GM18867 (cell line): ENCODE measurements around the gene LMAN2L.
"Not testable (repeated sequence)": the region's sequence is repeated elsewhere in the genome, so short reads cannot be mapped to it uniquely, and the experiment has no call there.

Experiments used
- ATAC-seq: cut with Tn5 transposase; IDR thresholded peaks from one replicate; pipeline ENCODE4 v1.9.1; 2021; ENCODE audit warnings: mild to moderate bottlenecking, moderate library complexity; ENCODE audit not compliant: unreplicated experiment

LMAN2L gene

GRCh38 chr2:96687711-96688640, 51.9 kb downstream of the LMAN2L start:
- no peak for ATAC-seq

GRCh38 chr2:96687266-96687665, 52.6 kb downstream of the LMAN2L start:
- no peak for ATAC-seq

GRCh38 chr2:96685577-96686459, 54.0 kb downstream of the LMAN2L start:
- no peak for ATAC-seq

- ATAC-seq, result no peak
Measured at GRCh38 chr2:96684883-96685576, 54.8 kb downstream of the LMAN2L start.

- ATAC-seq, result no peak
Measured at GRCh38 chr2:96683972-96684820, 55.7 kb downstream of the LMAN2L start.

- ATAC-seq, result no peak
Measured at GRCh38 chr2:96683307-96683706, 56.6 kb downstream of the LMAN2L start.

- no peak for ATAC-seq
Measured at GRCh38 chr2:96681540-96681939, 58.3 kb downstream of the LMAN2L start.

GRCh38 chr2:96680561-96681141, 59.2 kb downstream of the LMAN2L start:
- no peak for ATAC-seq

GRCh38 chr2:96679848-96680247, 60.0 kb downstream of the LMAN2L start:
- ATAC-seq, result no peak

- no peak for ATAC-seq
Measured at GRCh38 chr2:96669539-96670215, 70.2 kb downstream of the LMAN2L start.

- no peak for ATAC-seq
Measured at GRCh38 chr2:96668771-96669170, 71.1 kb downstream of the LMAN2L start.

GRCh38 chr2:96665717-96666116, 74.1 kb downstream of the LMAN2L start:
- not testable (repeated sequence) for ATAC-seq

GRCh38 chr2:96665083-96665569, 74.7 kb downstream of the LMAN2L start:
- no peak for ATAC-seq

- ATAC-seq, result no peak
Measured at GRCh38 chr2:96664366-96664925, 75.4 kb downstream of the LMAN2L start.

- no peak for ATAC-seq
Measured at GRCh38 chr2:96663829-96664228, 76.0 kb downstream of the LMAN2L start.

- no peak for ATAC-seq
Measured at GRCh38 chr2:96663177-96663576, 76.7 kb downstream of the LMAN2L start.

- no peak for ATAC-seq
Measured at GRCh38 chr2:96662360-96662759, 77.5 kb downstream of the LMAN2L start.

GRCh38 chr2:96661324-96661723, 78.5 kb downstream of the LMAN2L start:
- ATAC-seq, result no peak

GRCh38 chr2:96656540-96656939, 83.3 kb downstream of the LMAN2L start:
- ATAC-seq, result no peak
